AG09309 (cell line): ENCODE data around the gene PRSS16.

Experiments
- DNase-seq: peaks from one replicate; pipeline ENCODE4 v3.0.0-alpha.2; 2010; ENCODE audit warnings: low read depth
- H3K4me3 ChIP-seq: 2 replicates; pipeline ENCODE4 v1.5.1; 2011; ENCODE audit warnings: mild to moderate bottlenecking, low read depth, low read length, moderate library complexity; ENCODE audit not compliant: control insufficient read depth
- CTCF ChIP-seq: IDR thresholded peaks from 2 replicates; pipeline ENCODE4 v1.5.1; 2011; ENCODE audit warnings: mild to moderate bottlenecking, low read depth, low read length, inconsistent platforms; ENCODE audit not compliant: insufficient read depth, control insufficient read depth; ENCODE audit errors: missing control alignments

PRSS16 gene

DNA sequence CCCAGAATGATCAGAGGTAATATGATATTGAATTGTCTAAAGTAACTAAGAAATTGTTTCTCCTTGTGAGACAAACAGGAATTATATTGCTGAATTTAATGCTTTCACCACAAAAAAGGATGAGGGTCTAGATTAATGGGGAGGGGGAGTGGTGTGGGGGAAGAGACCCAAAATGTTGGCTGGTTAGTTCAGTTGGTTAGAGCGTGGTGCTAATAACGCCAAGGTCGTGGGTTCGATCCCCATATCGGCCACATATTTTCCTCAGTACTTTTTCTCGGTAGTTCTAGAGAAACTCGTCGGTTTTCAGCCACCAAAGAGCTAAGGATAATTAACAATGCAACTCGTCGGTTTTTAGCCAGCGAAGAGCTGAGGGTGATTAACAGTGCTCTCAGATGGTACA, 26.3 kb downstream of the PRSS16 start:
- H3K4me3 ChIP-seq, result no peak overlapping the region
- TF ChIP-seq CTCF, result no peak
- DNase-seq, result no peak

DNA sequence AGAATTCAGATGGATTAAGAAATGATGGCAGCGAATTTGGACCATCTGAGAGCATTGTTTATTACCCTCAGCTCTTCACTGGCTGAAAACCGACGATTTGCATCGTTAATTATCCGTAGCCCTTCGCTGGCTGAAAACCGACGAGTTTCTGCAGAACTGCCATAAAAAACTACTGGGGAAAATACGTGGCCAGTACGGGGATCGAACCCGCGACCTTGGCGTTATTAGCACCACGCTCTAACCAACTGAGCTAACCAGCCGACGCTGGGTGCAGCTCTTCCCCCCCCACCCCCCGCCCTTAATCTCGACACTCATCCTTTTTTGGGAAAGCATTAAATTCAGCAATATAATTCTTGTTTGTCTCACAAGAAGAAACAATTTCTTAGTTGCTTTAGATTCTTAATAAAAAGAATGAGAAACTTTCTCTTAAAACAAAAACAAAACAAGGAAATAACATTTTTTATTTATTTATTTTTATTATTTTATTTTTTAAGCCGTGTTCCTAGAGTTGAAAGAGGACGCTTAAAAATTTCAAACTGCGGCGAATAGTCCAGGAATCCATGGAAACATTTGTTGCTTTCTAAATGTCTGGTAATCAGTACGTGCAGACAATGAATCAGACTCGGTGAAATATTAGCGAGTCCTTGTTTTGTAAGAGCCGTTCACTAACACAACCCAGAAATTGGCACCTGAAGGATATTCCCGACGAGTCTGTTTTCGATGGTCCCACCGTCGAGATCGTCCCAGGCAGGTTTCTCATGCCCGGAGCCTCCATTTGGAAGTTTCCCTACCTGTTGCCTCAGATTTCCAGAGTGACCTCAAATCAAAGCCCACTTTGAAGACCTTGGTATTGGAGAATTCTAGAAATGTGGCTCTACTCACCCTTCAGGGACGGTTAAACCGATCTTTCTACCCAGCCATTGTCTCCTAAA, 27.8 kb downstream of the PRSS16 start:
- no peak for TF ChIP-seq CTCF
- H3K4me3 ChIP-seq, result no peak overlapping the region
- DNase-seq, result no peak

DNA sequence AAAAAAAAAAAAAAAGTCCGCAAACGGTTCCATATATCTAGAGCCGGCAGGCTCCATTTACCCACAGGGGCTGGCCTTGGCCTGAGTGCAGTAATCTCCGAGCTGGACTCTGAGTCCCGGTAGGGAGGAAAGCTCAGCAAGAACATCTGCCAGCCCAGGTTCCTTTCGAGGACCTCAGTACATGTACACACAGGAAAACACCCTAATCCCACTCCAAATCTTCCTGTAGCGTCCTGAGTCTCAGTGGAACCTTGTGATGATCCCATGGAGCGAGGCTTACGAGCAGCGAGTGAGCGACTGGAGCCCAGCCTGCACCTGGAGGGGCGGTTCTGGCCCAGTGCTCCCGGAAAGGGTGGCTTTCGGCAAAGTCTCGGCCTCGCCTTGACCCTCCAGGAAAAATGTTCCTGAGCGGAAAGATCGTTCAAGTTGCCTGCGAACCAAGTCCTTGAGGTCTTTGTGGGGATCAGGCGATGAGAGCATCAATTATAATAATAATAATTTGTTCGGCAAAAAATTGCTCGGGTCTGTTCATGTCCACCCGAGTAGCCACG, 32.1 kb downstream of the PRSS16 start:
- no peak for TF ChIP-seq CTCF
- peak overlapping the region; percentile 24 for H3K4me3 ChIP-seq
- DNase-seq, result no peak

DNA sequence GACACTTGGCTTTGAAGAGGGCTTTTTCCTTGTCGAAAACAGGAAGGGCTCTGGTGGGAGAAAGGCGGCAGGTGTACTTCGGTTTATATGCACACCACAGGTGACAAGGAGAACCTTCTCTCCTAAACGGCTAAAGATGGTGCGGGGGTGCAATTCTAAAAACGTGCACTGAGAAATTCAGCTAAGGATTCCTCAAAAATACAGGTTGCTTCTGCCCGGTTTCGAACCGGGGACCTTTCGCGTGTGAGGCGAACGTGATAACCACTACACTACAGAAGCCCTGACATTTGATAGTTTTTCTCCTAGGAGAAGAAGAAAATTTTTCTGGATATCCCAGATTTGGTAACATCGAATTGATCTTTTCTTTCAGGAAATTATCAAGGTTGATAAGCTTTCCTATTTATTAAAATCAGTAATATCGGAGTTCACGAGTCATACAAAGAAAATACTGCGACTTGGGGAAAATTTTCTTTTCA, 32.6 kb downstream of the PRSS16 start:
- TF ChIP-seq CTCF, result no peak
- DNase-seq, result no peak
- peak overlapping the region; percentile 33 for H3K4me3 ChIP-seq

DNA sequence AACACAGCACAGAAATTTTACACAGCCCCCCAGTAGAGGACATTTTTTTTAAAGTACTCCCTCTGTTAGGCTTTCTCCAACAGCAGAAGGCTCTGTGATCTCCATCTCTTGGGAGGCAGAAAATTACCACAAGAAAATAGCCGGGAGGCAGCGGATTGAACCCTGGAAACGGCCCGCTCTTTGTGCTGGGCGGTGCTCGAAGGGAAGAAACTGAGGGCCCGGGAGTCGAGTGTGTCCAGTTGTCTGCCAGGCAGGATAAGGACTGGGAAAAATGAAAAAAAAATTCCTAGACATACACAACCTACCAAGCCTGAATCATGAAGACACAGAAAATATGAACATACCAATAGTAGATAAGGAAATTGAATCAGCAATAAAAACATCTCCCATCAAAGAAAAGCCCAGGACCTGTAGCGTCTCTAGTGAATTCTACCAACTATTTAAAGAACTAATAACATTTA, 33.1 kb downstream of the PRSS16 start:
- no peak for DNase-seq
- H3K4me3 ChIP-seq, result peak overlapping the region; percentile 33
- TF ChIP-seq CTCF, result no peak

DNA sequence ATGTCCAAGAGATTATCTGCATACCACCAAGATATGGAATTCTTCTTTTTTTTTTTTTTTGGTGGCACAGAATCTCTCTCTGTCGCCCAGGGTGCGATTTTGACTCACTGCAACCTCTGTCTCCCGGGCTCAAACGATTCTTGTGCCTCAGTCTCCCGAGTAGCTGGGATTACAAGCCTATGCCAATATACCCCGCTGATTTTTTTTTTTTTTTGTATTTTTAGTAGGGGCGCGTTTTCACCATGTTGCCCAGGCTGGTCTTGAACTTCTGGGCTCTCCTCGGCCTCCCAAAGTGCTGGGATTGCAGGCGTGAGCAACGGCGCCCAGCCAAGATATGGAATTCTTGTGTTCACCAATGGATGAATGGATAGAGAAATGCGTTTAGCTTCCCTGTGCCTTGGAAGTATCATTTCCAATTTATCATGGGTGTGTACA, 33.6 kb downstream of the PRSS16 start:
- no peak overlapping the region for H3K4me3 ChIP-seq
- TF ChIP-seq CTCF, result no peak
- DNase-seq, result no peak
